HG03565 (cell line): ENCODE measurements around the gene MYO19.
"Not testable (repeated sequence)": the region's sequence is repeated elsewhere in the genome, so short reads cannot be mapped to it uniquely, and the experiment has no call there.

Experiments
- ATAC-seq: cut with Tn5 transposase; IDR thresholded peaks from one replicate; pipeline ENCODE4 v1.9.1; 2021; ENCODE audit warnings: mild to moderate bottlenecking, moderate library complexity; ENCODE audit not compliant: unreplicated experiment

Gene MYO19

GRCh38 chr17:36503456-36504155 lies 31.1 kb downstream of the MYO19 start:
- no peak for ATAC-seq

- no peak for ATAC-seq
Measured at GRCh38 chr17:36501963-36502362, 32.7 kb downstream of the MYO19 start.

GRCh38 chr17:36501351-36501750 lies 33.3 kb downstream of the MYO19 start:
- ATAC-seq, result no peak

- ATAC-seq, result no peak
Measured at GRCh38 chr17:36500745-36501225, 33.9 kb downstream of the MYO19 start.

GRCh38 chr17:36498560-36499300 lies 35.9 kb downstream of the MYO19 start:
- no peak for ATAC-seq

GRCh38 chr17:36498155-36498554 lies 36.5 kb downstream of the MYO19 start:
- ATAC-seq, result no peak

GRCh38 chr17:36496018-36496789 lies 38.5 kb downstream of the MYO19 start:
- no peak for ATAC-seq

- no peak for ATAC-seq
Measured at GRCh38 chr17:36495076-36495578, 39.5 kb downstream of the MYO19 start.

GRCh38 chr17:36494674-36495073 lies 40.0 kb downstream of the MYO19 start:
- no peak for ATAC-seq

- ATAC-seq, result no peak
Measured at GRCh38 chr17:36493956-36494355, 40.7 kb downstream of the MYO19 start.

- peak; percentile 84 for ATAC-seq
Measured at GRCh38 chr17:36486204-36487194, 48.2 kb downstream of the MYO19 start, which contains the start of gene ZNHIT3. TSS of gene ZNHIT3 (plus strand) at chr17:36486681. CDS start at chr17:36486700, 19 bp downstream.

GRCh38 chr17:36485805-36486203 lies 48.9 kb downstream of the MYO19 start:
- ATAC-seq, result no peak

- ATAC-seq, result no peak
Measured at GRCh38 chr17:36485027-36485426, 49.6 kb downstream of the MYO19 start.

GRCh38 chr17:36484021-36484420 lies 50.6 kb downstream of the MYO19 start:
- ATAC-seq, result not testable (repeated sequence)

GRCh38 chr17:36482611-36483504 lies 51.8 kb downstream of the MYO19 start:
- no peak for ATAC-seq

- ATAC-seq, result no peak
Measured at GRCh38 chr17:36481829-36482228, 52.8 kb downstream of the MYO19 start.

GRCh38 chr17:36475346-36475970 lies 59.2 kb downstream of the MYO19 start:
- ATAC-seq, result no peak

- ATAC-seq, result no peak
Measured at GRCh38 chr17:36474571-36474970, 60.1 kb downstream of the MYO19 start.
